Testis (tissue), 2 donors: ENCODE results near the gene CC2D1B.

Experiments used
- POLR2A ChIP-seq: fragments of 450-650 bp; IDR thresholded peaks from one replicate; pipeline ENCODE4 v1.6.1; 2017; ENCODE audit warnings: antibody characterized with exemption, mild to moderate bottlenecking, moderate library complexity
- TF ChIP-seq, protein P1 (sequence below), 3 experiments: fragments of 450-650 bp in 2 of 3; fragments of 200-600 bp in 1 of 3; sonication (generic) in 1 of 3; IDR thresholded peaks; one replicate each; pipeline ENCODE4 v1.5.1; 2016 to 2019; ENCODE audit warnings: antibody characterized with exemption in 3 of 3, mild to moderate bottlenecking in 2 of 3, moderate library complexity in 1 of 3

DNA sequence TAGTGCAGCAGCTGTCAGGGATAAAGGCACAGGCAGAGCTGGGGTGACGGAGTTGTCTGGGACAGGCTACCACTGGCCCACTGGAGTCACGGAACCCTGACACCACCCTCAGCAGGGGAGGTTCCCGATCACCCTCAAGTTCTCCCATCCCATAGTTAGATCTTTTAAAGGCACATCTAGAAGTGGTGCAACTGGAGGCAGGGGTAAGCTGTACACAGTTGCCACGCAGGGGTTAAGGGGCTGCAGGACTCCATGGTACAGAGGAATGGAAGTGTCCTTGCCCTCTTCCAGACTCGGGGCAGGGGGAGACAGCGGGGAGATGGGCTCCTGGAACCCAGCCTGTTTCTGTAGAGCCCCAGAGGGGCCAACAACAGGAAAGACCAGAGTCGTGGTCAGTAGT lies 13.3 kb downstream of the CC2D1B start:
- TF ChIP-seq, protein P1, sequence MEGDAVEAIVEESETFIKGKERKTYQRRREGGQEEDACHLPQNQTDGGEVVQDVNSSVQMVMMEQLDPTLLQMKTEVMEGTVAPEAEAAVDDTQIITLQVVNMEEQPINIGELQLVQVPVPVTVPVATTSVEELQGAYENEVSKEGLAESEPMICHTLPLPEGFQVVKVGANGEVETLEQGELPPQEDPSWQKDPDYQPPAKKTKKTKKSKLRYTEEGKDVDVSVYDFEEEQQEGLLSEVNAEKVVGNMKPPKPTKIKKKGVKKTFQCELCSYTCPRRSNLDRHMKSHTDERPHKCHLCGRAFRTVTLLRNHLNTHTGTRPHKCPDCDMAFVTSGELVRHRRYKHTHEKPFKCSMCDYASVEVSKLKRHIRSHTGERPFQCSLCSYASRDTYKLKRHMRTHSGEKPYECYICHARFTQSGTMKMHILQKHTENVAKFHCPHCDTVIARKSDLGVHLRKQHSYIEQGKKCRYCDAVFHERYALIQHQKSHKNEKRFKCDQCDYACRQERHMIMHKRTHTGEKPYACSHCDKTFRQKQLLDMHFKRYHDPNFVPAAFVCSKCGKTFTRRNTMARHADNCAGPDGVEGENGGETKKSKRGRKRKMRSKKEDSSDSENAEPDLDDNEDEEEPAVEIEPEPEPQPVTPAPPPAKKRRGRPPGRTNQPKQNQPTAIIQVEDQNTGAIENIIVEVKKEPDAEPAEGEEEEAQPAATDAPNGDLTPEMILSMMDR (IDR thresholded peaks at IDR 0.05): no peak
- no peak for TF ChIP-seq POLR2A
